K562 (cell line): ENCODE results near the gene HES4. TPM values are rescaled to one million over a fixed set of nuclear protein-coding genes. Genes with fewer than 3 reads are reported as not detected.

Experiments used
- ATF2 ChIP-seq: sonication (generic); formaldehyde crosslinking; IDR thresholded peaks from 2 replicates; pipeline ENCODE4 v1.8.1; 2022; ENCODE audit warnings: missing genetic modification reagents
- CBFB ChIP-seq: sonication (generic); formaldehyde crosslinking; IDR thresholded peaks from 2 replicates; pipeline ENCODE4 v1.4.0; 2020; ENCODE audit warnings: mild to moderate bottlenecking, missing genetic modification reagents
- CC2D1A ChIP-seq: fragments of 450-650 bp; IDR thresholded peaks from 2 replicates; pipeline ENCODE4 v1.6.1; 2017; ENCODE audit warnings: mild to moderate bottlenecking
- CHCHD3 ChIP-seq: fragments of 250-450 bp; sonication (Bioruptor Pico); IDR thresholded peaks from 2 replicates; pipeline ENCODE4 v2.1.2; 2022; ENCODE audit warnings: mild to moderate bottlenecking
- FOXJ3 ChIP-seq: sonication (generic); formaldehyde crosslinking; IDR thresholded peaks from 2 replicates; pipeline ENCODE4 v1.4.0; 2020; ENCODE audit warnings: mild to moderate bottlenecking, missing genetic modification reagents
- HDAC6 ChIP-seq: IDR thresholded peaks from 2 replicates; pipeline ENCODE4 v1.6.1; 2012; ENCODE audit warnings: low read depth, mild to moderate bottlenecking, control low read depth, inconsistent platforms, low read length, moderate library complexity
- HNRNPH1 ChIP-seq: fragments of 200-400 bp; formaldehyde crosslinking; optimal IDR thresholded peaks from 2 replicates; pipeline ENCODE3; 2017; ENCODE audit warnings: low read depth, mild to moderate bottlenecking, low read length, moderate library complexity
- HNRNPUL1 ChIP-seq: fragments of 200-400 bp; formaldehyde crosslinking; IDR thresholded peaks from 2 replicates; pipeline ENCODE4 v1.6.1; 2017; ENCODE audit warnings: low read length
- NUFIP1 ChIP-seq: fragments of 450-650 bp; IDR thresholded peaks from 2 replicates; pipeline ENCODE4 v1.6.1; 2018; ENCODE audit not compliant: partially characterized antibody
- PRDM10 ChIP-seq: fragments of 450-650 bp; IDR thresholded peaks from 2 replicates; pipeline ENCODE4 v1.6.1; 2018; ENCODE audit not compliant: partially characterized antibody
- RERE ChIP-seq: sonication (generic); formaldehyde crosslinking; IDR thresholded peaks from 2 replicates; pipeline ENCODE4 v1.8.0; 2023; ENCODE audit warnings: missing genetic modification reagents, mild to moderate bottlenecking, borderline replicate concordance
- SREBF2 ChIP-seq: sonication (generic); formaldehyde crosslinking; IDR thresholded peaks from 2 replicates; pipeline ENCODE4 v1.4.0; 2020; ENCODE audit warnings: mild to moderate bottlenecking, missing genetic modification reagents
- TBP ChIP-seq: optimal IDR thresholded peaks from 2 replicates; pipeline ENCODE3; 2011; ENCODE audit warnings: low read depth, low read length, improper control_type of control experiment
- TCF7L2 ChIP-seq: fragments of 150-350 bp; IDR thresholded peaks from 2 replicates; pipeline ENCODE4 v1.6.1; 2016; ENCODE audit warnings: low read depth, mild to moderate bottlenecking, low read length, moderate library complexity
- TRIM24 ChIP-seq, 2 experiments: fragments of 450-650 bp; IDR thresholded peaks; 2 replicates each; pipeline ENCODE4 v1.6.1; 2016
- ZNF121 ChIP-seq: sonication (generic); formaldehyde crosslinking; conservative IDR thresholded peaks from 2 replicates; pipeline ENCODE4 v1.8.0; 2022; ENCODE audit warnings: missing genetic modification reagents
- ZNF507 ChIP-seq: conservative IDR thresholded peaks from 2 replicates; pipeline ENCODE4 v1.6.1; 2017; ENCODE audit warnings: missing genetic modification characterization, missing compliant biosample characterization
- polyA plus RNA-seq, 8 experiments: library from polyadenylated mRNA; depleted of rRNA in 4 of 8; stranded (reverse) in 5 of 8; unstranded in 3 of 8; fragments of >200 nt; fragmentation: Nextera tagmentation in 2 of 8; fragmentation: Illumina TruSeq in 1 of 8; extraction: Ambion mirVana in 2 of 8; extraction: Trizol in 1 of 8; gene quantifications; 2 replicates each; pipeline versions ENCODE4 v1.2.1 to v1.2.3, GENCODE V29; 2011 to 2014; ENCODE audit warnings: inconsistent platforms in 1 of 8, missing spikeins in 1 of 8
- total RNA-seq, 7 experiments: library from RNA; depleted of rRNA in 6 of 7; stranded (reverse); fragments of >200 nt in 6 of 7; fragmentation: Illumina TruSeq in 2 of 7; extraction: Trizol in 2 of 7; gene quantifications; 2 replicates each; pipeline versions ENCODE4 v1.2.1 to v1.2.3, GENCODE V29; 2011 to 2021; ENCODE audit warnings: low replicate concordance in 1 of 7
- TF ChIP-seq, protein P1 (sequence below): sonication (generic); formaldehyde crosslinking; IDR thresholded peaks from 2 replicates; pipeline ENCODE4 v1.9.0; 2022; ENCODE audit warnings: mild to moderate bottlenecking, missing genetic modification reagents

Gene HES4
- total and polyA plus RNA-seq, 9 of the 15 experiments (the other 6 are each of a cell fraction or from before 2014, with no cell fraction given) = 0.21 to 43.7 (median 5.3) TPM; not detected in 2

GRCh38 chr1:1033009-1033587, 33.2 kb upstream of the HES4 start (continued):
- TF ChIP-seq PRDM10 (peak; percentile 34), CC2D1A (peak; percentile 64; the same call in 1 of the 2 replicates), TCF7L2 (no peak), CHCHD3 (no peak), CBFB (CRISPR knock-in tag) (no peak), ZNF121 (CRISPR knock-in tag) (no peak), NUFIP1 (no peak), RERE (CRISPR knock-in tag) (no peak), FOXJ3 (CRISPR knock-in tag) (no peak), ZNF507 (tag) (no peak), ATF2 (CRISPR knock-in tag) (peak; percentile 51; the same call in 1 of the 2 replicates), HDAC6 (no peak), TRIM24 (IDR thresholded peaks at IDR 0.05) (no peak), HNRNPUL1 (no peak), SREBF2 (CRISPR knock-in tag) (no peak), HNRNPH1 (no peak), TBP (no peak)
- TF ChIP-seq, protein P1, sequence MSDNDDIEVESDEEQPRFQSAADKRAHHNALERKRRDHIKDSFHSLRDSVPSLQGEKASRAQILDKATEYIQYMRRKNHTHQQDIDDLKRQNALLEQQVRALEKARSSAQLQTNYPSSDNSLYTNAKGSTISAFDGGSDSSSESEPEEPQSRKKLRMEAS = peak; percentile 44
